GM12874 (cell line): ENCODE data around the gene STAMBP.
A peak's percentile ranks its signal among the peaks of the same experiment; 100 is the strongest.

Source experiments
- CTCF ChIP-seq: IDR thresholded peaks from 2 replicates; pipeline ENCODE4 v1.5.1; 2011; ENCODE audit warnings: low read depth, mild to moderate bottlenecking, control low read depth, low read length, moderate library complexity; ENCODE audit not compliant: insufficient read depth

STAMBP gene

DNA sequence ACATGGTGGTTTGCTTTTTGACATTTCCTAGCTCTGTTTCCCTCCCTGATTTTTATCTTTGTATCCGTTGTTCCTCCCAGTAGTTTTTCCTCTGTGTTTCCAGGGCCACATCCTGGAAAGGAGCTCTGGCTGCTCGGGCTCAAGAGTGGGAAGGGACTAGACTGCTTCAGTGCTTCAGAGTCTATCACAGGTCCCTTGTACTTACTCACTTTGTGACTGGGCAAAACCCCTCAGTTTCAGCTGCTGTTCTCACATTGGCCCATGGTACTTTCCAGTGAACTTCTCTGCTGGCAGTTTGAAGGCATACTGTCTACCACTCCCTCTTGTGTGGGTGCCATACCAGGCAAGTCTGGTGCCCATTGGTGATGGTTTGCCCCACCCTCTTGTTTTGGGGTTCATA, 7.5 kb upstream of the STAMBP start:
- no peak for TF ChIP-seq CTCF

- no peak for TF ChIP-seq CTCF
These were observed 7.1 kb upstream of the STAMBP start for GRCh38 chr2:73821669-73822068.

DNA sequence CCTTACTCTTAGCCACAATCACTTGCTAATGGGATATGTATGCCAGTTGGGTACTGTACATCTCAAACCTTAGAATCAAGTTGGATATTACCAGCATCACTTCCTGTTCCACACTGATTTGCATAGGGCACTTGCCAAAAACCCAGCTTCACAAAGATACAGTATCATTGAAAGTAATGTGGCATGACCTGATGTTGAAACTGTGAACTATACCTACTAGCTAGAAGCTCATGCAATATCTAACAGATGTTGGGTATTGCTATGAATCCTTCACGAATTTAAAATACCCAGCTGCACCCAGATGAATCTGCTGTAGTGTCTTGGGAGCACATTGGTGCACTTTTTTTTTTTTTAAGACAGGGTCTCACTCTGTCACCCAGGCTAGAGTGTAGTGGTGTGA, 6.5 kb upstream of the STAMBP start:
- no peak for TF ChIP-seq CTCF

DNA sequence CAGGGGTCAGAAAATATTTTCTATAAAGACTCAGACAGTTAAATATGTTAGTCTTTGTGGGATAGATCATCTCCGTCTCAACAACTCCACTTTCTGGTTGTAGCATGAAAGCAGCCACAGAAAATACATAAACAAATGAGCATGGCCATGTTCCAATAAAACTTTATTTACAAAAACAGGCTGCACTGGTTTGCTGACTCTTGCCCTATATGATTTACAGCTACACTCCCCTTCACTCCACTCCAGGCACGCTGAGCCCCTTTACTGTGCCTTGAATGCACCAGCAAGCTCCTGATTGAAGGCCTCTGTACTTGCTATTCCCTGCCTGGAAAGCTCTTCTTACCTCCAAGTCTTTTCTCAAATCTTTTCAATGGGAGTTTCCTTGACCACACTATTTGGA, 5.8 kb upstream of the STAMBP start:
- no peak for TF ChIP-seq CTCF

GRCh38 chr2:73823416-73823815, 5.3 kb upstream of the STAMBP start:
- no peak for TF ChIP-seq CTCF

GRCh38 chr2:73823916-73824523, 4.7 kb upstream of the STAMBP start:
- TF ChIP-seq CTCF = peak; percentile 70

GRCh38 chr2:73825408-73825807, 3.4 kb upstream of the STAMBP start:
- TF ChIP-seq CTCF = no peak
